ENCODE results near the gene MAN2A2. TPM values are rescaled to one million over a fixed set of nuclear protein-coding genes. Genes with fewer than 3 reads are reported as not detected.
A peak's percentile ranks its signal among the peaks of the same experiment; 100 is the strongest.

The MAN2A2 gene
- total and polyA plus RNA-seq, 9 of the 15 experiments (the other 6 are each of a cell fraction or from before 2014, with no cell fraction given) = 7.3 to 151 (median 43.4) TPM

DNA sequence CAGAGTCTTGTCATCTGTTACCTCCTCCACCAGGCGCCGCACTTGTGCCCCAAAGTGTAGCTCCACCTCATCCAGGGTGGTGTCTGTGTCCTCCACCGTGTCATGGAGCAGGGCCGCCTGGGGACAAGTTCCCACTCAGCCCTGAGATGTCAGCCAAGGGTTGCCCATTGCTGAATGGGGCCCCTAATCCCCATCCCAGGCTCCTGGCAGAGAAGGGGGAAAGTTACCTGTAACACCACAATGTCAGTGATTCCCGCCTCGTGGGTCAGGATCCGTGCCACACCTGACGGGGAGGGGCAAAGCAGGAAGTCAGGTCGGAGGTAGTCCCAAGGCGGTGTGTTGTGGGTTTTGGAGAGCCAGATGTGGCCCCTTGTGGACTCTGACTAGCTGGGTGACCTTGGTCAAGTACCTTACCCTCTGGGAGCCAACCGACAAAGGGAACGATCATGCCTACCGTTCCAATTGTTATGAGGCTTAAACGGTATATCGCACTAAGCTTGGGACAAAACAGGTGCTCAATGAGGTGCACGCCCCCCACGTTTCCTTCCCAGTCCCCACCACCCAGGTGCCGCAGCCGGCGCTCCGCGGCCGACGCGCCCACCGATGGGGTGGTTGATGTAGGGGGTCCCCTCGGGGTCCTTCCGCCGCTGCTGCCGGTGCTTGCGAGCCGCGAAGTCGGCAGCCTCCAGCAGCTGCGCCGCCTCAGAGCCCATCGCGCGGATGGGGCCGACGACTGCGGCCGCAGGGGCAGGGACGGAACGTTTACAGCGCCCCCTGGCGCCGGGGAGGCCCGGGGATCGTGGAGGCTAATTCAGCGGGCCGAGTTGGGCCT, 28.9 kb downstream of the MAN2A2 start, which contains the start of gene HDDC3 (continued):
- TF ChIP-seq HSF4 (CRISPR knock-in tag; IDR thresholded peaks at IDR 0.05; ENCODE audit: borderline replicate concordance) = 0 out of 2 replicates have a peak, but pooled peaks have one; percentile 41
- TF ChIP-seq ZHX1 (conservative IDR thresholded peaks at IDR 0.05; ENCODE audit: low read length) = no peak
- TF ChIP-seq SETDB1 (IDR thresholded peaks at IDR 0.05; ENCODE audit: low read length) = no peak
- peak; percentile 66; the same call in 1 of the 2 replicates for TF ChIP-seq E2F3 (CRISPR knock-in tag; IDR thresholded peaks at IDR 0.05)
- TF ChIP-seq HLTF (IDR thresholded peaks at IDR 0.05) = peak; percentile 49; the same call in 1 of the 2 replicates
- no peak for TF ChIP-seq IFI16 (CRISPR knock-in tag; IDR thresholded peaks at IDR 0.05)
- 0 out of 2 replicates have a peak, but pooled peaks have one; percentile 2 for TF ChIP-seq ZNF431 (CRISPR knock-in tag; IDR thresholded peaks at IDR 0.05)
- TF ChIP-seq TAF15 (IDR thresholded peaks at IDR 0.05; ENCODE audit: low read depth, low read length) = no peak
- TF ChIP-seq PTRF (tag; IDR thresholded peaks at IDR 0.05) = no peak
- 0 out of 2 replicates have a peak, but pooled peaks have one; percentile 16 for TF ChIP-seq GTF2F1 (IDR thresholded peaks at IDR 0.05; ENCODE audit: low read depth, low read length)
- TF ChIP-seq TCF7 (IDR thresholded peaks at IDR 0.05; ENCODE audit: borderline replicate concordance) = no peak
- peak; percentile 50 for TF ChIP-seq PHF20 (IDR thresholded peaks at IDR 0.05; ENCODE audit: partially characterized antibody)
- 0 out of 4 replicates have a peak, but pooled peaks of 1 of the 2 experiments have one; percentile 20 for TF ChIP-seq FOXA3 (CRISPR knock-in tag; conservative IDR thresholded peaks at IDR 0.05 in 1 of 2, IDR thresholded peaks at IDR 0.05 in 1 of 2)
- TF ChIP-seq PTTG1 (tag; IDR thresholded peaks at IDR 0.05; ENCODE audit: low read depth) = no peak
- TF ChIP-seq GTF2E2 (tag; IDR thresholded peaks at IDR 0.05) = no peak
- peak; percentile 81 for TF ChIP-seq POLR2B (IDR thresholded peaks at IDR 0.05; ENCODE audit: low read depth, partially characterized antibody)
- TF ChIP-seq TBP (optimal IDR thresholded peaks at IDR 0.05; ENCODE audit: low read depth, low read length) = peak; percentile 75
- no peak for TF ChIP-seq FOXA1 (IDR thresholded peaks at IDR 0.05; ENCODE audit: borderline replicate concordance)
- TF ChIP-seq BCLAF1 (IDR thresholded peaks at IDR 0.05; ENCODE audit: borderline replicate concordance in 1 of 2, control insufficient read depth in 1 of 2, low read depth in 2 of 2, low read length in 1 of 2) = peak in 1 of 2 experiments; percentile 43; a peak in 1 of 4 replicates
